Mesodermal cell (in vitro differentiated cells): Measurements from ENCODE around the gene PPP1R16B.

Experiments used
- H3K27ac ChIP-seq: 2 replicates; pipeline ENCODE4 v1.7.0; 2013; ENCODE audit warnings: mild to moderate bottlenecking, low read depth, low read length, moderate library complexity; ENCODE audit not compliant: severe bottlenecking
- H3K36me3 ChIP-seq: 2 replicates; pipeline ENCODE4 v1.7.1; 2013; ENCODE audit warnings: mild to moderate bottlenecking, low read length, moderate library complexity; ENCODE audit not compliant: control insufficient read depth, insufficient read depth
- H3K4me1 ChIP-seq: one replicate; pipeline ENCODE4 v1.7.1; 2013; ENCODE audit warnings: mild to moderate bottlenecking, low read length; ENCODE audit not compliant: insufficient read depth, control insufficient read depth, poor library complexity, severe bottlenecking
- H3K4me3 ChIP-seq: 2 replicates; pipeline ENCODE4 v1.7.0; 2013; ENCODE audit warnings: low read length, control low read depth, mild to moderate bottlenecking; ENCODE audit not compliant: insufficient read depth, poor library complexity, severe bottlenecking; ENCODE audit errors: extremely low read depth
- H3K9me3 ChIP-seq: 2 replicates; pipeline ENCODE4 v1.7.1; 2013; ENCODE audit warnings: mild to moderate bottlenecking, low read length, moderate library complexity; ENCODE audit not compliant: control insufficient read depth
- WGBS, 2 experiments: methylation state at CpG; one replicate each; pipeline ENCODE4 v1.1.5; 2013; ENCODE audit warnings: missing lambda C conversion rate in 2 of 2; ENCODE audit not compliant: insufficient coverage in 2 of 2; 5-methylcytosine and 5-hydroxymethylcytosine counted together

Gene PPP1R16B

DNA sequence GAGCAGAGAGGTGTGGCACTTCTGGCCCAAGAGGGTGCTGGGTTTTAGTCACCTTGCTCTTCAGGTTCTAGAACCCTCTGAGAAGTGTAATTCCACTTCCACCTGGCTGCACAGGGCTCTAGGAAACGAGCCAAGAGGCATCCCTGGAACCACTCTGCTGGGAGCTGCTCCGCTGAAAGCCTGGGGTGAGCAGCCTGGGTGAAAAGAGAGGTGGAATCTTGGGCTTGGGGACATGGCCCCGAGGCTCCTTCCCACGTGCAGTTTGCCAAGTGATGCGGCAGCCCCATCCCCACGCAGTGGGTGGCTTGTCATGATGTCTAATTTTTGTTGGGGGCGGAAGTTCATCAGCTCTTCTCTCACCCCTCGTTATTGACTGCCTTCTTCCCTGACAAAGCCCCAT is 32.8 kb downstream of the PPP1R16B start:
- WGBS, 2 experiments, result 84 to 100% methylated on average over 1 to 7 of the region's 8 CpGs
- no peak overlapping the region for H3K27ac ChIP-seq
- H3K36me3 ChIP-seq, result no peaks in the 10 kb centered on the region

DNA sequence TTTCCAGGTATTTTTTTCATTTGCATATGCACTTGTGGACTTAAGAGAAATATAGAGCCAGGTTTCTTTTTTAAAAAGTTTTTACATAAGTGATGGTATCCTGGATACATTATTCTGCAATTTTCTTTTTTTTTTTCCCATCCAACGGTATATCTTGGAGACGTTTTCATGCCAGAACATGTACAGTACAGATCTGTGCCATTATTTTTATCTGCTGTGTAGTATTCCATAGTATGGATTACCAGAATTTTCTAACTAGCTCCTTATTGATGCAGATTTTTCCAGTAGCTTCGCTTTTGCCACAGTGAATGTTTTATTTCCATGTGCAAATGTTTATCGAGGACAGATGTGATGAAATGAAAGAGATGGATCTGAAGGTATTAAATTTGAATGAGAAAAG is 34.1 kb downstream of the PPP1R16B start:
- Histone ChIP-seq H3K4me1 (no peaks in the 10 kb centered on the region), H3K36me3 (no peaks in the 10 kb centered on the region), H3K4me3 (no peak overlapping the region), H3K9me3 (no peaks in the 10 kb centered on the region), H3K27ac (no peak overlapping the region)
- WGBS, 2 experiments, result 90 to 100% methylated on average over 1 to 2 of the region's 4 CpGs

More for the DNA sequence above, 32.8 kb downstream of the PPP1R16B start:
- no peaks in the 10 kb centered on the region for H3K9me3 ChIP-seq
- H3K4me3 ChIP-seq, result no peak overlapping the region
- no peaks in the 10 kb centered on the region for H3K4me1 ChIP-seq

DNA sequence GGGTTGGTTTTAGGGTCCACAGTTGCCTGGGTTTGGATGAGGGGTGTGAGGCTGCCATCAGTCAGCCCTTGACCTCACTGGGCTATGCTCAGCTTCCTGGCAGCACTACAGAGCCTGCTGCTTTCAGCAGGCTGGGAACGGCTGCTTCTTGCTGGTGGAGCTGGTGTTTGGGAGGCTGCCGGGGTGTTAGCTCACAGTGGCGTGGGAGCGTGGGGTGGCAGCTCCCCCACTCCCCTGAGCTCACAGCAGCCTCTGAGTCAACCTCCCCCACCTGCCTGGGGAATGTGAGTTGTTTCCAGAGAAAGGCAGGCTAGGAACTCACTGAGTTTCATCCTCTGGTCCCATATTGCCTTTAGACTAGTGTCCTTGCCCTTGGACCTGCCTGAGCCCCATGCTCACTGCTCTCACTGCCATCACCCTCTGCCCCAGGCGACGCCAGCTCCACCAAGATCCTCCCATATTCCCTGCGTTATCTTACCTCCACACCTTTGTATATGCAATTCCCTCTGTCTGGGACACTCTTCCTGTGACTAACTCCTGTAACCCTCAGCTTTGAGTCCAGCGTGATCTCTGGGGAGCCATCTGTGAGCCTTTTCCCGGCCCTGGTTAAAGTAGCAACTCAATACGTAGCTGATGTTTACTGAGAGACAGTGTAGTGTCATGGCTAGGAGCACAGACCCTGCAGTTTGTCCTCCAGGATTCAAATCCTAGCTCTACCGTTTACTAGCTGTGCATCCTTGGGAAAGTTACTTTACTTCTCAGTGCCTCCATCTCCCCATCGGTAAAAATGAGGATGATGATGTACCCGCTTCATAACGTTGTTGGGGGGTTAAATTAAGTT is 34.8 kb downstream of the PPP1R16B start:
- 90 to 97% methylated on average over 4 to 7 of the region's 14 CpGs for WGBS, 2 experiments
- no peaks in the 10 kb centered on the region for H3K9me3 ChIP-seq
- no peak overlapping the region for H3K27ac ChIP-seq
- no peaks in the 10 kb centered on the region for H3K4me1 ChIP-seq
- H3K4me3 ChIP-seq, result no peak overlapping the region
- no peaks in the 10 kb centered on the region for H3K36me3 ChIP-seq

DNA sequence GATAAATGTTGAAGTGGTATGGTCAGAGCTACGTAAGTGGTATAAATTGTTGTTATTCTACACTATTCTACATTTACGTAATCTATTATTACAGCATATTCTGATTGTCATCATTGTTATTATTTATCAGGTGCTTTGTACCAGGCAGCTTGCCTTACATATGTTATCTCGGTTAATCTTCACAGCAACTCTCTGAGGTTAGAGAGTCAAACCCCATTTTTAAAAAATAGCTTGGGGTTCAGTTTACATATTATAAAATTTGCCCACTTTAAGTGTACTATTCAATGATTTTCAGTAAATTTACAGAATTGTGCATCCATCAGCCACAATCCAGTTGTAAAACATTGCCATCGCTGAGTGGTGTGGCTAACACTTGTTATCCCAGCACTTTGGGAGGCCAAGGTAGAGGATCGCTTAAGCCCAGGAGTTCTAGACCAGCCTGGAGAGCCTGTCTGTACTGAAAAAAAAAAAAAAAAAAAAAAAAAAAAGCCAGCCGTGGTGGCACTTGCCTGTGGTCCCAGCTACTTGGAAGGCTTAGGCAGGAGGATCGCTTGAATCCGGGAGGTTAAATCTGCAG is 35.5 kb downstream of the PPP1R16B start:
- H3K9me3 ChIP-seq, result no peaks in the 10 kb centered on the region
- H3K4me1 ChIP-seq, result no peaks in the 10 kb centered on the region
- WGBS, 2 experiments, result 94 to 96% methylated on average over 4 to 5 of the region's 8 CpGs
- no peak overlapping the region for H3K4me3 ChIP-seq
- H3K36me3 ChIP-seq, result no peaks in the 10 kb centered on the region
- H3K27ac ChIP-seq, result no peak overlapping the region

DNA sequence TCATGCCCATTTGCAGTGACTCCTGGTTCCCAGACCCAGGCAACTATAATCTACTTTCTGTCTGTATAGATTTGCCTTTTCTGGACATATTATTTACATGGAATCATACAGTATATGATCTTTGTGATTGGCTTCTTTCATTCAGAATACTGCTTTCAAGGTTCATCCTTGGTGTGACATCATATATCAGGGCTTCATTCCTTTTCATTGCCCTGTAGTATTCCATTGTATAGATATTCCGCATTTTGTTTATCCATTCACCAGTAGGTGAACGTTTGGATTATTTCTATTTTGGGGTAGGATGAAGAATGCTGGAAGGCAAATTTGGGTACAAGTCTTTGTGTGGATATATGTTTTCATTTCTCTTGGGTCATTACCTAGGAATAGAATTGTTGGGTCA is 36.1 kb downstream of the PPP1R16B start:
- Histone ChIP-seq H3K4me3 (no peak overlapping the region), H3K4me1 (no peaks in the 10 kb centered on the region), H3K9me3 (no peaks in the 10 kb centered on the region), H3K27ac (no peak overlapping the region), H3K36me3 (no peaks in the 10 kb centered on the region)
- WGBS, 2 experiments, result 89% methylated on average over 2 of the region's 2 CpGs; no CpG with 5 or more reads in 1 of the 2 experiments

DNA sequence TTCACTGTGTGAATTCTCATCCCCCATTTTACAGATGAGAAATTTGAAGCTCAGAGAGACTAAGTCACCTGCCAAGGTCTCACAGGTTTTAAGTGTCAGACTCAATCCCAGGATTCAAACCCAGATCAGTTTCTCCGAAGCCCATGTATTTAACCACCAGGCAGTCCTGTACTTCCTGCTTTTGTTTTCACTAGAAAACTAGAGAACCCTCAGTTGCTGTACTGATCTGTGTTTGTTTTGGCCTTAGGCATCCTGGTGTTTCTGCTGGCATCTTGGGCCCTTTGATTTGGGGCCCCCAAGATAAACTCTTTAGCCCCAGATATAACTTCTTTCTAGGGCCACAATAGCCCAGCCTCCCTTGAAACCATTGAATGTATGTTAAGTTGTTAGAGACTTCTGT is 36.5 kb downstream of the PPP1R16B start:
- Histone ChIP-seq H3K27ac (no peak overlapping the region), H3K36me3 (no peaks in the 10 kb centered on the region), H3K4me1 (no peaks in the 10 kb centered on the region), H3K9me3 (no peaks in the 10 kb centered on the region), H3K4me3 (no peak overlapping the region)
- 100% methylated on average over 1 of the region's 1 CpG; no CpG with 5 or more reads in 1 of the 2 experiments for WGBS, 2 experiments

DNA sequence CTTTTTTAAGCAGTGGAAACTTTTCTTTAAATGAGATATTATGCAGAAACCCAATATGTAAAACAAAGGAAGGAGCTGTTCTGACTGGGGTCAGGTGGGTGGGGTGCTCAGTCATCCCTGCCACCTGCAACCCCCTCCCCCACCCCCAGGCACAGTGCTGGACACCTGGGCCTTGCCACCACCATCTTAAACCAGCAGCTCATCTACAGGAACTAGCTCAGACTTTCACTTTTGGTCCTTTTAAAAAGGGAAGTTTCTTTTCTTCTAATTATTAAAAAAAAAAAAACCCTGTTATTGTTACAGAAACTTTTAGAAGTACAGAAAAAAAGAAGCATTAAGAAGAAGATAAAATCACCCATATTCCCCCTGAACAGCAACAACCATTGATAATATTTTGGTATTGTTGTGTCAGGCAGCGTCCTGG is 37.1 kb downstream of the PPP1R16B start:
- no CpG with 5 or more reads among the region's 1 CpG for WGBS, 2 experiments
- H3K4me1 ChIP-seq, result no peaks in the 10 kb centered on the region
- no peak overlapping the region for H3K27ac ChIP-seq
- H3K4me3 ChIP-seq, result no peak overlapping the region
- no peaks in the 10 kb centered on the region for H3K36me3 ChIP-seq
- H3K9me3 ChIP-seq, result no peaks in the 10 kb centered on the region

DNA sequence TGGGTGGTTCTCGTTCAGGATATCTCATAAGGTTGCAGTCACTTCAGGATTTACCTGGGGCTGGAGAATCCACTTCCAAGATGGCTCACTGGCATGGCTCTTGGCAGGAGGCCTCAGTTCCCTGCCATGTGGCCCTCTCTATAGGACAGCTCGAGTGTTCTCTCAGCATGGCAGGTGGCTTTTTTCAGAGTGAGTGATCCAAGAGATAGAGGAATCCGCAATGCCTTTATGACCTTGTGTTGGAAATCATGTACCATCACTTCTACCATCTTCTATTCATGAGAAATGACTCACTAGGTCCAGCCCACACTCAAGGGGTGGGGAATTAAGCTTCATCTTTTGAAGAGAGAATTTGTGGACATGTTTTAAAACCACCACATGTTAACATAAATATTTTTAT is 37.8 kb downstream of the PPP1R16B start:
- 75 to 87% methylated on average over 1 to 2 of the region's 3 CpGs for WGBS, 2 experiments
- Histone ChIP-seq H3K9me3 (no peaks in the 10 kb centered on the region), H3K4me1 (no peaks in the 10 kb centered on the region), H3K4me3 (no peak overlapping the region), H3K36me3 (no peaks in the 10 kb centered on the region), H3K27ac (no peak overlapping the region)

DNA sequence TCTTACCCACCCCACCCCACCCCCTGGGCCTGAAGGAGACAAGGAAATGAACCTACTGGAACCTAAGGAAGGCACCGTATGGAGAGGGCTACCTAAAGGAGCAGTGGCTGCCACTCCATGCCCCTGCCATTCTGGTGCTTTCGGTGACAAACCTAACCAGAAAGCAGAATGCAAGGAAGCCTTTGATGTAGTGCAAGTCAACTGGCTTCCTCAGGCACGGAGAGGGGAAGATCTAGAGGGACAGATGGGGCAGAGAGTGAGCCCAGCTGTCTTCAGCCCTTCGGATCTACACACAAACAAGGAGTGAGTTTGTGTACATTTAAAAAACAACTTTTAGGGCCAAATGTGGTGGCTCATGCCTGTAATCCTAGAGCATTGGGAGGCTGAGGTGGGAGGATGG is 39.5 kb downstream of the PPP1R16B start:
- no peaks in the 10 kb centered on the region for H3K4me1 ChIP-seq
- no peak overlapping the region for H3K4me3 ChIP-seq
- H3K27ac ChIP-seq, result no peak overlapping the region
- no peaks in the 10 kb centered on the region for H3K9me3 ChIP-seq
- WGBS, 2 experiments, result 89 to 93% methylated on average over 3 to 4 of the region's 4 CpGs
- H3K36me3 ChIP-seq, result no peaks in the 10 kb centered on the region

DNA sequence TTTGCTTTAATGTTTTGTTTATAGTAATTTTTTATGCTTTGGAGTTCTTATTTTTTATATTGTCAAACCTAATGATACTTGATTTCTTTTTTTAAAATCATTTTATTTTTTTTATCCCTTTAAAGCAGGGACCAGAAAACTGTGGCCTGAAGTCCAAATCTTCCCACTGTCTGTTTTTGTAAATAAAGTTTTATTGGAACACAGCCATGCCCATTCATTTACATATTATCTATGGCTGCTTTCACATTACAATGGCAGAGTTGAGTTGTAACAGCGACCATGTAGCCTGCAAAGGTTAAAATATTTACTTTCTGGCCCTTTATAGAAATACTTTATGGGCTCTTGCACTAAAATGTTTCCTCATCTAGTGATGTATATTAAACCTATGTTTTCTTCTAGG is 42.3 kb downstream of the PPP1R16B start:
- no peak overlapping the region for H3K4me3 ChIP-seq
- no peaks in the 10 kb centered on the region for H3K4me1 ChIP-seq
- no peaks in the 10 kb centered on the region for H3K9me3 ChIP-seq
- no peaks in the 10 kb centered on the region for H3K36me3 ChIP-seq
- no peak overlapping the region for H3K27ac ChIP-seq
- no CpG with 5 or more reads among the region's 1 CpG for WGBS, 2 experiments

DNA sequence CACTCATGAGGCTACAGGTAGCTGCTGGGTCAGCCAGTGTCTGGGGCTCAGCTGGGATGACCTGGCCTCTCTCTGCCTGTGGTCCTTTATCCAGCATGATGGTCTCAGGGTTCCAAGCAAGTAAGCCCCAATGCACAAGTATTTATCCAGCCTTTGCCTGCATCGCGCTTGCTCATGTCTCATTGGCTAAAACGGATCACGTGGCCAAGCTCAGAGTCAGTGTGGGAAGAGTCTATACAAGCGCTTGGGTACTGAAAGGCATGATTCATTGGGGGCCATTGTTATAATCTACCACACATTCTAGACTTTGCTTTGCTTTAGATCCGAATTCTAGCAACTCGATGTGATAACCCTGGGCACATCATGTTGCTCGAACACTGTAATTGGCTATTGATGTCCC is 48.3 kb downstream of the PPP1R16B start:
- Histone ChIP-seq H3K36me3 (no peaks in the 10 kb centered on the region), H3K27ac (no peak overlapping the region), H3K9me3 (no peaks in the 10 kb centered on the region), H3K4me1 (no peaks in the 10 kb centered on the region), H3K4me3 (no peak overlapping the region)
- 70 to 95% methylated on average over 2 to 7 of the region's 8 CpGs for WGBS, 2 experiments
